HG02759 (cell line): ENCODE results near the gene DPH3.
"Not testable (repeated sequence)": the region's sequence is repeated elsewhere in the genome, so short reads cannot be mapped to it uniquely, and the experiment has no call there.

Source experiments
- ATAC-seq: cut with Tn5 transposase; IDR thresholded peaks from one replicate; pipeline ENCODE4 v1.9.1; 2021; ENCODE audit warnings: mild to moderate bottlenecking, moderate library complexity; ENCODE audit not compliant: unreplicated experiment

DPH3 gene

DNA sequence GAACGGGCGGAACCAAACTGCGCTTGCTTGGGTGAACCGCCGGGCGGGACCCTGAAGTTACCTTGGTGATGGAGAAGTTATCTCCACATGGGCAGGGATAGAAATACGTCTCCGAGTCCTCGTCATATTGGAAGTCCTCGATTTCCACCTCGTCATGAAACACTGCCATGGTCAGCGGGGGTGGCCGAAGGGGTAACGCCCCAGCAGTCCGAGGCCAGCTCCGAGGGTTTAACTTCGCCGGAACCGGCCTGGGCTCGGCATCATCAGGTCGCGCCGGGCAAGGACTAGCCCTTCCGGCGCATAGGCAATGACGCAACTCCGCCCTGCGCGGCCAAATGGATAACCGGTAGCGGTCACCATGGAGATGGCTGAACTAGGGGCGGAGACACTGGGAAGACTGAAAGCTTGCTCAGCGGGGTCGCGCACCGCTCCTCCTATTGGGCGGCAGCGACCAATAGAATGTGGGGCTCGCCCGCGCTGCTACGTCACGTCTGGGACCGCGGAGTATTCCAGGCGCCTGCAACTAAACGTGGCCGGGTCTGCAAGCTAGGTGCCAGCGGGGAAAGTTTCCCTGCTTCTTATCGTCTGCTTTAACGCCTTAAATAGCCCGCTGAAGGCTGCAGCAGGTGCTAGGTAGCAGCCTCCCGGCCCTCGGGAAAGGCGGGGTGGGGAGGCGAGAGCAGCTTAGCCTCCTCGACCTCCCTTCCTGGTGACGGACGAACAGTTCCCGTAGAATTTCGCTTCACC, at the start of gene DPH3, which contains the start of gene OXNAD1:
Gene DPH3, minus strand, starts transcription at position 236 of the 747 bp plus-strand sequence. Its CDS starts 67 bp downstream, at position 169.
Gene OXNAD1, plus strand, starts transcription at position 505 of the 747 bp plus-strand sequence. CDS start 5,741 bp downstream, outside the sequence.
- ATAC-seq: peak; percentile 98

DNA sequence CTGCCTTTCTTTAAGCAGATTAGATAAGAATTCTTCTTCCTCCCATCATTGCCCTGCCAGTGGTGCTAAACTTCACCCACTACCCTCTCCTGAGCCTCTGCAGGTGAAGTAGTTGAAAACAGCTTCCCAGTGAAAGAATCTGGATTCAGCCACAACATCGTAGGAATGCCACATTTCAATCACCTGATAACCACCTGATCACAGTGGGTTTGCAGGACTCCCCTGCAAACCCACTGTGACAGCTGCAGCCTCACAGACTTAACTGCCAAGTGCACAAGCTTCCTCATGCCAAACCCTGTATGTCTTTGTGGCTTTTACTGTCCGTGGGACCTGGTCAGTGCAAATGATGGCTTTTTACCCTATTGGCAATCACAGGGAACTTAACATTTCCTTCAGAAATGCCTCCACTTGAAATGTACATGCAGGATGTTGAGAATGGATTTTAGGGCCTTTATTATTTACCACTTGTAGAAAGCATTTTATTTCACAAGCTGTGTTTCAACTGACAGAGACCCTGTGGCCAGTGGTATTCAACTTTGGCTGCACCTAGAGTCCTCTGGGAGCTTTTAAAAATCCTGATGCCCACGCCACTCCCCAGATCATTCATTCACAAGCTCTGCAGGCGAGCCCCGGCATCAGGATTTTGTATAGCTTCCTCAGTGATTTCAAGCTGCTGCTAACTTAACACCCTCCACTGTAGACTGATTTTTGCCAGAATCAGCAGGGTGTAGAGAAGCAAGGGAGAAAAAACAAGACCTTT, 49.3 kb upstream of the DPH3 start:
- ATAC-seq: no peak

DNA sequence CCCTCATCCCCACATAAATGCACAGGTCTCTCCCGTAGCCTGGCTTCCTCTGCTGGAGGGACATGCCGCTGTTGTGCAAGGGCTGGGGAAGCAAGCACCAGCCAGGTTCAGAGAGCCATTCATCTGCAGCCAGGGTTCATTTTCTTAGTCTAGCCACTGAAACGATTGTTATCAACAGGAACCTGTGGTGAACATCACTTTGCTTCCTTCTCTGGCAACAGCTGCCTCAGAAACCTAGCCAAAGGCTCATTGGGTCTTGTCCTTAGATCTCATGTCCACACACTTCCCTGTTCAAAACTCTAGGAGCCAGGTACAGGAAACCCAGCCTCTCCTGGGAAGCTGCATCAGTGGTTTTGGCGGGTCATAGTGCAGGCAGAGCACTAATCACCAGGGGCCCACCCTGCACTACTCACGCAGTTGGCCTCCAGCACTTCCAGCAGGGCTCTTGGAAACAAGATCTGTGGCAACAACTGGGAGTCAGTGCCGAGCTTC, 47.3 kb upstream of the DPH3 start:
- ATAC-seq: peak; percentile 49

DNA sequence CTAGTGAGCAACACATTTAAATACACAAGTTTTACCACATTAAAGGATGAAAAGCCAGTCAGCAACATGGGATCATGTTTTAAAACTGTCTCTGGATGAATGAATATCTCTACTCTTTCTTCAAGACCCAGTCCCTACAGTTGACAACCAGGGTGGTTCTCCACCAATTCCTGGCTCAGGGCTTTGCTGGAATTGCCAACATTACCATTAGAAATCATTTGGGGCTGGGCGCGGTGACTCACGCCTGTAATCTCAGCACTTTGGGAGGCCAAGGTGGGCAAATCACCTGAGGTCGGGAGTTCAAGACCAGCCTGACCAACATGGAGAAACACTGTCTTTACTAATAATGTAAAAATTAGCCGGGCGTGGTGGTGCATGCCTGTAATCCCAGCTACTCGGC, 45.7 kb upstream of the DPH3 start:
- ATAC-seq: not testable (repeated sequence)

DNA sequence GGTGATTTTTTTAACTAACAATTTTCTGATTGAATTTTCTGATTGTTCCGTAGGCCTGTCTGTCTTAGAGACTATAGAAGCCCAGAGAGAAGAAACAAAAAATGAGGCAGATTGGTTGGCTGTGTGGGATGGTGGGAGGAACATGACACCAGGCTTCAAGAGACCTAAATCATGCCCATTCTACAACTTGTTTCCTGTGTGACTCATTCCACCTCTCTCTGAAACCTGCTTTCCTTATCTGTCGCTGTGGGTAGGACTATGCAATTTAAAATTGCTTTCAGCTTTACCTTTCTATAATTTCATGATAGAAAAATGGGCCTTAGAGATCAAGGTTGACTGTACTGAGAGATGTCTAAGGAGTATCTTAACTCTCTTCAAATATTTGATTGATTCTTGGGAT, 44.8 kb upstream of the DPH3 start:
- peak; percentile 90 for ATAC-seq

DNA sequence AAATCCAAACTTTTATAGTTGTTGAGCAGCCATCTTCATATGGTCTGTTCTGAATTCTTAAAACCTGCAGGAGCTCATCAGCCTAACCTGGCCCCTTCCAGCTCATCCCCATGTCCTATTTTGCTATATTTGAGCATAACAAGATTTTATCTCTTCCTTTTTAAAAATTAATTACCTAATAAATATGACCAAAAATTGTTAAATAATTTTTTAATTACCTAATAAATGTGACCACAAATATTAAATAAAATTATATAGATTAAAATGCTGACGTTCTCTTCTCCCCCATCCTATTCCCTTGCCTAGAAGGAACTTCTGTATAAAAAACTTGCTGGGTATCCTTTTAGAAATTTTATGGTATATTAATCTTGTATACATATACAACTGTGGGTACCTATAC, 44.0 kb upstream of the DPH3 start:
- ATAC-seq: no peak

DNA sequence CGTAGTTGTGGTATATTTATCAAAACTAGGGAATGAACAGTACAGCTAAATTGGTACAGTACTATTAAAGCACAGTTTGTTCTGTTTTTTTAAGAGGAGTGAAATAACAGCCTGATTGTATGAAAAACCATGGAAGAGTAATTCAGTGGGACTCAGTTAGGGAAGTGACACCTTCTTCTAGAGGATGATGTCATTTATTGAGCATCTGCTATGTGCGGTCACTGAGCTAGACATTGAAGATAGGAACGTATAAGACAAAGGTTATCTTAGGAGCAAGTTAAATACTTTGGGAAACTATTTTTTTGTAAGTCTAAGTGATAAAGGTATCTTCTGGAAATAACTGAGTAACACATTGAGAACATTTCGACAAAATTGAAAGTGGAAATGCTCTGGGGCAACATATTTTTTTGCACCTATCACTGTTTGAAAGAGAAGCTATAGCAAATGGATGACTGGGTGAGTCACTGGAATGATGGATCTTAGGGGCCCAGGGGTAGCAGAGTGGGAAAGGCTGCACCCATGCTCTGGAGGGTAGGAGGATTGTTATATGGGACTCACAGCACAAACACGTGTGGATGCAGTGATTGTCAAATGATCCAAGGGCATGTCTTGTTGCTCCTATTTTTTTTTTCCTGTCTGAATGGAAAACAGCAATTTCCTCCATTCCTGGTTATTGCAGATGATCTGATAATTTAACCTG, 43.2 kb upstream of the DPH3 start:
- ATAC-seq: no peak

DNA sequence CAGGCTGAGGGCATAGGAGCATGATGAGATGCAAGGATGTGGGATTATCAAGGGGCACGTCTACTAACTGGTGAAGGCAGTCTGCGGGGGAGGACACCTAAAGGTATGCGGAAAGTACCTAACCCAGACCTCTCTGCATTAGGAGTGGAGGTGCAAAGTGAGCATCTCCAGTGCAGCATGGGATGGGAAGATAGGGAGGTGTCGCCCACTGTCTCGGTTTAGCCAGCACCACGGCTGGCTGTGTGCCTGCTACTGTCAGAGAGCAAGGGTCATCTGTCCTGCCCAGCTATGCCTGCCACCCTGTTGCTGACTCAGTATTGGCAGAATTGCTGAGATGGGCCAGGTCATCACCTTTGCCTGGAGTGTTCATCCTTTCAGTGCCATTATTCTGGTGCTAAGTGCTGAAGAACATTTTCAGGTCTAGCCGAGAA, 40.4 kb upstream of the DPH3 start:
- ATAC-seq: no peak

DNA sequence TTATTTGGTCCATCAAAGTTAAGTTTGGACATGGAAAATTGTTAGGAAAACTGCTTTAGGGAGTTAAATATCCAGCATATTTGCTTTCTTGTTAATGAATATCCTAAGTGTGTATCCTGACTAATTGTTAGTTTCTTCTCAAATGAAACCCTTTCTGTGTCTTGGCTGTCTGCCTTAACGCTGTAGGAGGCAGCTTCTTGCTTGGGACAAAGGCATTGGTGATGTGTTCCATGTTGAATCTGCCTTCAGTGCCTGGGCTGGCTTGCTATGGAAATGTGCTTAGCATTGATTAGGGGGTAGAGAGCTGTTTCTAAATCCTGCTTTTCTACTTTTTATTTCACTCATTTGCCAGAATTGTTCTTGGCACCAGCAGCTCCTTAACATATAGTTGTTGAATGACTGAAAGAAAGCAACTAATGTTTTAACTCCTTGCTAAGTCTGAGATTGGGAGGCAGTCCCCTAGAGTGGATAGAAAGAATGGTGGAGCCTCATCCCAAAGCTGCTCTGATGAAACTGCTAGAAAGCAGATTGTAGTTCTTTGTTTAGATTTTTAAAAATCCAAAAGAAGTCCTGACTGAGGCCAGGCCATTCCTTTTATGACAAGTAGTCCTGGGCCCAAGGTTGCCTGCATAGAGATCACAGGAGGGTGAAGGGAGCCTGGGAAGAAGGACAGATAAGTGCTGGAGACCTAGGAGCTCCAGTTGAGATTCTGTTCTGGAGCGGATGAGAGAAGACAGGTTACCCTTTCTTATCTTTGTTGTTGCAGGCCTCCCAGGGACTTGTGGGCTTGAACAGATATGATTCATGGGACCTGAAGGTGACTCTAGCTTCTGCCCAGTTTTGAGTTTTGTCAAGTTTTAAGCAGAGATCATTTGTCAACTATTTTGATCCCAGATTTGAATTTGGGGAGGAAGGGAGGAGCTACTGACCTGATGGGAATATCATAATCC, 39.6 kb upstream of the DPH3 start:
- ATAC-seq: no peak

DNA sequence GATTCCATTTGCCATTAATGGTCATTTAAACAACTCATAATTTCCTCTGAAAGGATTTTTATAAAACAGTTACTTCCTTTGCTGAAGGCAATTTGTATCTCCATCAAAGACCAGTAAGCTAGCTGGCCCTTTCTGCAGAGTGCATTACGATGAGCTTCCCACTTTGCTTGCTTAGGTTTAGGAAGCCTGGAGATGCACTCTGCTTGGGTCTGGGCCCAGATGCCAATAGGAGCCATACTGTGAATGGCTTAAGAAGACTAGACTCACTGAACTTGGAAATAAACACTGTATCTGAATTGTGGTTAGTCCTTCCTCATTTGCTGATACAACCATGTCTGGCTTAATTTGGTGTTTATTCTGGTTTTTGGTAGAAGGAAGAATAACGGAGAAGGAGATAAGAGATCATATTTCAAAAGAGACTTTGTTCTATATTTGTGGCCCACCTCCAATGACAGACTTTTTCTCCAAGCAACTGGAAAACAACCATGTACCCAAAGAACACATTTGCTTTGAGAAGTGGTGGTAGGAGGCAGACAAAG, 38.4 kb upstream of the DPH3 start:
- ATAC-seq: no peak

DNA sequence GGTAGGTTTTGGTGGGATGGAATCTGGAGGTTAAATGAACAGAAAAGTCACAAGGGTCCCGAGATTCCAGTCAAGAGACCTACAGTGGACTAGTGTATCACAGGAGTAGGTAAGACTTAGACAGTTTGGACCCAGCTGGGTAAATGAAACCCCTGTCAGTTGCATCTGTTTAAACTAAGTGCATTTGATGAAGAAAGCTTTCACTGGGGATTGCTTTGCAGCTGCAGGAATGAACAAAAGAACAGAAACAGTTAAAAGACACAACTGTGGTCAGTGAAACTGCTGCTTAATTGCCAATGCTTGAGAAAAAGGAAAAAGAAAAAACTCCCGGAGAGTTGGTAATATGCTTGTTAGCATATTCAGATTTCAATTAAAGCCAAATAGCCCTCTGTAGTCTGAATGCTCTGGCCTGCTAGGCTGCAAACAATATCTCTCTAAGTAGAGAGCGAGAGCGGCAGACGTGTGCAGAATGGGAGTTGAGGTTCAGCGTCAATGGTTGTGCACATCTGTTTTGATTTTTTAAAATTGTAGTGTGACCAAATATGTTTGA, 37.4 kb upstream of the DPH3 start:
- no peak for ATAC-seq

DNA sequence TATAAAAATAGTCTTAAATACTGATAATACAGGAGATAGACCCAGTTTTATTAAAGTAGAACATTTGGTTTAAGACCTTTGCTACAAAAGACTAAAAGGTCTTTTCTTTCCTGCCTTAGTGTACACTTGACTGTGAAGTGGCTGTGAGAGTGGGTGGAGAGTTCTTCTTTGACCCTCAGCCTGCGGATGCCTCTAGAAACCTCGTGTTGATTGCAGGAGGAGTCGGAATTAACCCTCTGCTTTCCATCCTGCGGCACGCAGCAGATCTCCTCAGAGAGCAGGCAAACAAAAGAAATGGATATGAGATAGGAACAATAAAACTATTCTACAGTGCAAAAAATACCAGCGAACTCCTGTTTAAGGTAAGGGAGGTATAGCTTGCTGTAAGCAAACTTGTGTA, 36.8 kb upstream of the DPH3 start:
- no peak for ATAC-seq

DNA sequence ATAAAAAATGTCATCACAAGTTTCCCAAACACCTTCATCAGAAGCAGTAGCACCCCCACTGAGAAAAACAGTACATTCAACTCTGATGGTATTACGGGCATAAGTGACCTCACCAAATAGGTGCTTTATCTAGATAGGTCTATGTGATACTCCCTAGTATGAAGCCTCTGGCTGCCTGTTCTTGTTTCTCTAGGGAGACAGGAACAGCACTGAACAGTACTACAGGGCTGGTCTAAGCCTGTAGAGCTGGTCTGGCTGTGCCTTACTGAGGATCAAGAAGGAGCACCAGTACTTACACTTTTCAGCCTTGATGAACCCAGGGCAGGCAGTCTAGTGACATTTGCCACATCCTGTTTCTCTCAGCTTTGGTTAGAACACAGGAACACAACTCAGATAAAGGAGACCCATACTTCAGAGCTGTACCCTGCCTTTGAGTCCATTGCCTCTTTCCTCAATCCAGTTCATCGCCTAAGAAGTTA, 36.2 kb upstream of the DPH3 start:
- ATAC-seq: peak; percentile 54

DNA sequence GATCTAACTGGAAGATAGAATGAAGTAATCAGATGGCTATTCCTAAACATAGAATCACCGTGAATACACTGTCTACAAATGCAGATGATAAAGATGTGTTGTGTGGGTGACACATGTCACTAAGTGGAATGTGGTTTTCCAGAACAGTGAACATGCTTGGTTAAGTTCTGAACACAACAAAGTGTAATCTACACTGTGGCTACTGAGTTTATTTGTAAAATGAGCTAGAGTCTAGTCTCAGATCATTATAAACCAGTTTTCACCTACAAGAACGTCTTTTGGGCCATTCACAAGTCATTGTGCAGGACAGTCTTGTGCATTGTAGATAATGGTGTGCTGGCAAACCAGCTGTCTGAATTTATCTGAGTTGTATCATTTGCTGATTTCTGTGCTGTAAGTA, 35.6 kb upstream of the DPH3 start:
- ATAC-seq: peak; percentile 58

DNA sequence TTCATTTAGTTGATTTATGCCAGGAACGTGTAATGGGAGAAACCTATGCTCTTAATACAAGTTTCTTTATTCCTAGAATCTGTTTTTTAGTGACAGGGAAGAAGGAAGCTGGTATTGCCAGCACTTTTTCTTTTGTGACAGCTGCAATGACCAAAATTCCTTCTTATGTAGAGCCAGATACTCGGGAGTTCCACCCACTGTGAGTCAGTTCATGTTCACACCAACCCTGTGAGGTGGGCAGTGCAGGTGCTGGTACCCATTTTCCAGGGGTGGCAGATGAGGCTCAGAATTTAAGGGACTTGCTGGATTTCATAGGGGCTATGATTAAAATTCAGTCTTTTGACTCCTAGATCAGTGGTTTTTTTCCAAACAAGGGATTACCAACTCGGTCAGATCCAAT, 35.0 kb upstream of the DPH3 start:
- no peak for ATAC-seq

DNA sequence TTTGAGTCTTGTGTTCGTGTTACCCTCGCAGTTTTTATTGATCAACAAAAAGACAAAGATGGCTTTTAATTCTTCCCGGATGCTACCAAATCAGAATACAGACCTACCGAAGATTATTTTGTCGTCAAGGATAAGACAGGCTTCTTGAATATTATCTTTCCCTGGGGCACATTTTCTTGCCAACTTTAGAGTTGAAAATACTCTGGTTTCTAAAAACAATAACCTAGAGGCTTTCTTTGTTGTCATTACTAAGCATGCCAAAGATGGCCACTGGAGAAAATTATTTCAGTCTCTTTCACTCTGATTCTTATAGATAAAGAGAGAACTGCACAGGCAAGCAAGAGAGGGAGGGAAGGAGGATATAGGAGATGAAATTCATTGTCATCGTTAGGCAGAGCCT, 34.1 kb upstream of the DPH3 start:
- no peak for ATAC-seq

DNA sequence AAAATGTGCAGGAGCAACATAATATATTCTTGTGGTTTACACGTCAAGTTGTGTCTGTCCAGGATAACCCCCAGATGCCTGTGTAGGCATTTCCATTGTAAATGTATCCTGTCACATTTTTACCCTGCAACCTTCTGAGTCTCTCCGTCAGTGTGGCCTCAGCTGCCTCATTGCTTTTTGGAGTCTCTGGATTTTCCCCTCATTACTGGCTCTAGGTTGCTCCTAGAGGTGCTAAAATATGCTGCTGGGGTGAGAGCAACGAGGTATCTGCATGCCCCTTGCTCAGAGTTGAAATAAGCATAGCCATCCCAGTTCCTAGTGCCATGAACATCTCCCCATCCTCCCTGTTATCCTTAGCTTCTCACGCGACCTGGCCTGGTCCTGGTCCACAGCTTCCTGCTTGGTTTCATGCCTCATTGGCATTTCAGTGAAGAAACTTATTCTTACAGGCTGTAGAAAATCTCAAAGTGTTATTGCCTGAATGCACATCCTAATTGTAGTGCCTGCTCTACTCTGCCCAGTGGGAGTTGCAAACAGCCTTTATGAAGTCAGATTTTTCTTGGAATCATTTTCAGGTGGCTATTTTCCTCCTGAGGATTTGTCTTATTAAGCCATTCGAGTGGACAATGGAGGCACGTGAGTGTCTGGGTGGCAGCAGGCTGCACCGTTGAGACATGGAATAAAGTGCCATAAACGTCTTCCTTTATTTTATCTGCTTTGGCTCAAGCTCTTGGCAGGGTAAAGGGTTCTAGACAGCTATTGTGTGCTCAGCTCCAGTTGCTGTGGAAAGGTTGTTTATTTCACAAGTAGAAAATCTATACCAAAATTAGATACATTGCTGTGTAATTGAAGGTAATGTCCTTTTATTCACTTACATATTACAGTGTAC, 33.5 kb upstream of the DPH3 start:
- ATAC-seq: no peak

DNA sequence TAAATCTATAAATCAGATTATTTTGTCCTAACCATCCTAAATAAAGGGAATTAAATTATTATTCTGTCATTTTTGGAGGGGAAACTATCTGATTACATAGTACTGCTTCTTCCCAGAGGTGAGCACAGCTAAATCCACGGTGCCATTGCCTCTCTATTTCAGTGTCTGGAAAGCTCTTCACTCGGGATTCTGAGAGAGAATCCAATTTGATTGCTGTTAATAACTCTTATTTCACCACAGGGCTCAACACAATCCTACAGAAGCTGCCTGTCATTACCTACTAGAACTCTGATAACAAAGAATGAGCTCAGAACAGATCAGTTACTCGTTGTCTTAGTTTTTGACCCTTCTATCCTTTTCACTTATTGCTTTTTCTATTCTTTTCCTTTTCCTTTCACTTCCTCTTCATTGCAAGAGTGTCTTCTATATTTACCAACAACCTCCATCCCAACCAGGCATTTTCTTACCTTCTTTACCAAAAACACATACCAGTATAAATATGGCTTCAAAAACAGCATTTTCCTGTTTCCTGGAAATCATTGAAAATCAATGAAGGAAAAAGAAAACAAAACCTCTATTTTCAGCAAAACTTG, 30.7 kb upstream of the DPH3 start:
- ATAC-seq: no peak
